Spleen (tissue), 11 donors: Measurements from ENCODE around the gene LCN9. TPM values are rescaled to one million over a fixed set of nuclear protein-coding genes. Genes with fewer than 3 reads are reported as not detected.

Experiments used
- DNase-seq: peaks from one replicate; pipeline ENCODE4 v3.0.0-alpha.2; 2020
- H3K27ac ChIP-seq, 8 donors: fragments of 200-600 bp; sonication (generic) in 7 of 8; 1 replicate in 4 of 8; 2 replicates in 4 of 8; pipeline versions ENCODE4 v1.5.0 to v1.8.0; 2016 to 2021; ENCODE audit warnings: inconsistent platforms in 4 of 8, mild to moderate bottlenecking in 4 of 8, moderate library complexity in 1 of 8
- H3K27me3 ChIP-seq, 7 donors: fragments of 200-600 bp; sonication (generic) in 6 of 7; replicated peaks in 1 of 7; 1 replicate in 4 of 7; 2 replicates in 3 of 7; pipeline versions ENCODE4 v1.5.0 to v1.8.0; 2016 to 2021; ENCODE audit warnings: inconsistent platforms in 3 of 7, mild to moderate bottlenecking in 1 of 7
- H3K36me3 ChIP-seq, 6 donors: fragments of 200-600 bp; sonication (generic) in 5 of 6; 1 replicate in 4 of 6; 2 replicates in 2 of 6; pipeline versions ENCODE4 v1.5.0 to v1.8.0; 2016 to 2021; ENCODE audit warnings: inconsistent platforms in 2 of 6
- H3K4me1 ChIP-seq, 6 donors: fragments of 200-600 bp; sonication (generic) in 5 of 6; 1 replicate in 3 of 6; 2 replicates in 3 of 6; pipeline versions ENCODE4 v1.5.0 to v1.8.0; 2016 to 2021; ENCODE audit warnings: inconsistent platforms in 3 of 6
- H3K4me3 ChIP-seq, 8 donors: fragments of 200-600 bp; sonication (generic) in 7 of 8; 1 replicate in 4 of 8; 2 replicates in 4 of 8; pipeline versions ENCODE4 v1.5.0 to v1.8.0; 2016 to 2021; ENCODE audit warnings: inconsistent platforms in 4 of 8, mild to moderate bottlenecking in 4 of 8, moderate library complexity in 2 of 8
- H3K9me3 ChIP-seq, 8 donors: fragments of 200-600 bp; sonication (generic) in 7 of 8; 1 replicate in 4 of 8; 2 replicates in 4 of 8; pipeline versions ENCODE4 v1.5.0 to v1.8.0; 2016 to 2021; ENCODE audit warnings: inconsistent platforms in 4 of 8
- POLR2A ChIP-seq, 3 donors: fragments of 450-650 bp; IDR thresholded peaks; one replicate each; pipeline ENCODE4 v1.5.1; 2017; ENCODE audit warnings: antibody characterized with exemption in 3 of 3, mild to moderate bottlenecking in 1 of 3
- POLR2AphosphoS5 ChIP-seq, 3 donors: sonication (generic); formaldehyde crosslinking; IDR thresholded peaks; one replicate each; pipeline ENCODE4 v1.5.1; 2017; ENCODE audit warnings: antibody characterized with exemption in 3 of 3
- WGBS, 5 donors: extraction: QIAGEN DNeasy Blood & Tissue Kit in 3 of 5; methylation state at CpG; one replicate each; pipeline versions ENCODE4 v1.1.5 to v1.1.7; 2013 to 2018; 5-methylcytosine and 5-hydroxymethylcytosine counted together
- intact Hi-C: fragments of 100-400 bp; cut with DNase I; formaldehyde crosslinking; loops from one replicate; pipeline ENCODE4 v1.15.0; 2023; ENCODE audit warnings: low total_unique reads
- polyA plus RNA-seq, 3 donors: library from polyadenylated mRNA; stranded (reverse); fragments of 200-250 nt; gene quantifications; one replicate each; pipeline ENCODE4 v1.2.1, GENCODE V29; 2013
- total RNA-seq, 7 donors: library from RNA; depleted of rRNA in 3 of 7; stranded (reverse); fragments of >200 nt in 3 of 7; fragmentation: NEBNext Ultra II Directional in 4 of 7; extraction: Animal tissue kit (Norgen Biotek cat#: 25700) in 4 of 7; gene quantifications; one replicate each; pipeline versions ENCODE4 v1.1.0 to v1.2.1, GENCODE V29; 2016 to 2021
- TF ChIP-seq, protein P1 (sequence below), 11 experiments: fragments of 200-600 bp in 7 of 11; fragments of 450-650 bp in 4 of 11; sonication (generic) in 4 of 11; IDR thresholded peaks in 8 of 11; conservative IDR thresholded peaks in 3 of 11; 1 replicate in 7 of 11; 2 replicates in 4 of 11; pipeline versions ENCODE4 v1.4.0 to v1.8.0; 2016 to 2021; ENCODE audit warnings: antibody characterized with exemption in 11 of 11, inconsistent platforms in 4 of 11, mild to moderate bottlenecking in 1 of 11
- donor health status: healthy with polysubstance abuse.
- donor health status: DM: no; HTN: no; CAD: no; lungs with moderate emphysema.
- donor health status: DM: no; HTN: no; CAD: no.
- donor health status: Bipolar disorder and iron deficiency.
- donor health status: healthy.
- donor health status: DM: no; HTN: no; CAD: no.
- donor health status: DM: yes; HTN: yes; CAD: no.

Gene LCN9
- total and polyA plus RNA-seq, 10 donors: not detected

- Histone ChIP-seq H3K27me3 (peaks cover 0 to 64% (median 26%) of the 10 kb centered on the region in 7 donors), H3K27ac (no peak overlapping the region)
Measured at GRCh38 chr9:135701067-135701958, 38.2 kb downstream of the LCN9 start.

GRCh38 chr9:135701959-135702721 lies 39.0 kb downstream of the LCN9 start, which contains the start of gene KCNT1:
Gene KCNT1 (plus strand): TSS chr9:135702185. CDS start chr9:135702259, 74 bp downstream.
- no peak within 1 kb of the TSS for H3K27ac ChIP-seq
- peaks cover 0 to 60% (median 26%) of the 10 kb centered on the region in 7 donors for H3K27me3 ChIP-seq
- TF ChIP-seq POLR2A (IDR thresholded peaks at IDR 0.05) (no peak), POLR2AphosphoS5 (IDR thresholded peaks at IDR 0.05) (peak in 1 of 3 donors; percentile 44)
- TF ChIP-seq, protein P1, sequence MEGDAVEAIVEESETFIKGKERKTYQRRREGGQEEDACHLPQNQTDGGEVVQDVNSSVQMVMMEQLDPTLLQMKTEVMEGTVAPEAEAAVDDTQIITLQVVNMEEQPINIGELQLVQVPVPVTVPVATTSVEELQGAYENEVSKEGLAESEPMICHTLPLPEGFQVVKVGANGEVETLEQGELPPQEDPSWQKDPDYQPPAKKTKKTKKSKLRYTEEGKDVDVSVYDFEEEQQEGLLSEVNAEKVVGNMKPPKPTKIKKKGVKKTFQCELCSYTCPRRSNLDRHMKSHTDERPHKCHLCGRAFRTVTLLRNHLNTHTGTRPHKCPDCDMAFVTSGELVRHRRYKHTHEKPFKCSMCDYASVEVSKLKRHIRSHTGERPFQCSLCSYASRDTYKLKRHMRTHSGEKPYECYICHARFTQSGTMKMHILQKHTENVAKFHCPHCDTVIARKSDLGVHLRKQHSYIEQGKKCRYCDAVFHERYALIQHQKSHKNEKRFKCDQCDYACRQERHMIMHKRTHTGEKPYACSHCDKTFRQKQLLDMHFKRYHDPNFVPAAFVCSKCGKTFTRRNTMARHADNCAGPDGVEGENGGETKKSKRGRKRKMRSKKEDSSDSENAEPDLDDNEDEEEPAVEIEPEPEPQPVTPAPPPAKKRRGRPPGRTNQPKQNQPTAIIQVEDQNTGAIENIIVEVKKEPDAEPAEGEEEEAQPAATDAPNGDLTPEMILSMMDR (IDR thresholded peaks at IDR 0.05 in 8 of 11, conservative IDR thresholded peaks at IDR 0.05 in 3 of 11): peak; percentile 22 to 98 (median 94)
- 13 to 21% (median 15%) methylated on average over 28 to 66 of the region's 66 CpGs for WGBS, 5 donors
- H3K4me1 ChIP-seq: peaks cover 0 to 55% (median 25%) of the 10 kb centered on the region in 6 donors
- H3K4me3 ChIP-seq: peak within 1 kb of the TSS in 5 of 8 donors; percentile 1 to 55 (median 9)
- H3K36me3 ChIP-seq: no peaks in the 10 kb centered on the region
- H3K9me3 ChIP-seq: no peaks in the 10 kb centered on the region
- no peak for DNase-seq
- intact Hi-C loops: no loop called here

More at GRCh38 chr9:135701067-135701958, 38.2 kb downstream of the LCN9 start:
- intact Hi-C loops: no loop called here
- Histone ChIP-seq H3K36me3 (no peaks in the 10 kb centered on the region), H3K9me3 (no peaks in the 10 kb centered on the region), H3K4me1 (peaks cover 0 to 47% (median 21%) of the 10 kb centered on the region in 6 donors), H3K4me3 (peak overlapping the region in 5 of 8 donors; percentile 1 to 55 (median 9))
- 23 to 41% (median 25%) methylated on average over 18 to 40 of the region's 40 CpGs for WGBS, 5 donors
- DNase-seq: no peak
- no peak for TF ChIP-seq POLR2A (IDR thresholded peaks at IDR 0.05)
- no peak for TF ChIP-seq POLR2AphosphoS5 (IDR thresholded peaks at IDR 0.05)
- TF ChIP-seq, protein P1 (IDR thresholded peaks at IDR 0.05 in 8 of 11, conservative IDR thresholded peaks at IDR 0.05 in 3 of 11): no peak

GRCh38 chr9:135703726-135704125 lies 40.6 kb downstream of the LCN9 start:
- 29 to 45% (median 36%) methylated on average over 10 to 14 of the region's 14 CpGs for WGBS, 5 donors
- Histone ChIP-seq H3K36me3 (peaks cover 0 to 4% (median 0%) of the 10 kb centered on the region in 6 donors), H3K4me3 (no peak overlapping the region), H3K9me3 (no peaks in the 10 kb centered on the region), H3K27me3 (peaks cover 0 to 60% (median 26%) of the 10 kb centered on the region in 7 donors), H3K27ac (peak overlapping the region in 3 of 8 donors; percentile 75 to 83 (median 80)), H3K4me1 (peaks cover 0 to 71% (median 40%) of the 10 kb centered on the region in 6 donors)
- TF ChIP-seq, protein P1 (IDR thresholded peaks at IDR 0.05 in 8 of 11, conservative IDR thresholded peaks at IDR 0.05 in 3 of 11): no peak
- no peak for TF ChIP-seq POLR2A (IDR thresholded peaks at IDR 0.05)
- intact Hi-C loops: no loop called here
- no peak for DNase-seq
